Fibroblast of skin of abdomen (primary cell): Measurements from ENCODE around the gene CNR2.
"Not testable (repeated sequence)": the region's sequence is repeated elsewhere in the genome, so short reads cannot be mapped to it uniquely, and the experiment has no call there.

Experiments used
- DNase-seq: peaks from one replicate; pipeline ENCODE4 v3.0.0-alpha.2; 2013

The CNR2 gene

GRCh38 chr1:23834156-23834555 is 79.0 kb downstream of the CNR2 start:
- DNase-seq, result not testable (repeated sequence)

GRCh38 chr1:23827717-23828116 is 85.4 kb downstream of the CNR2 start:
- no peak for DNase-seq

- not testable (repeated sequence) for DNase-seq
Measured at GRCh38 chr1:23826590-23826989, 86.6 kb downstream of the CNR2 start.

GRCh38 chr1:23825762-23826522 is 87.2 kb downstream of the CNR2 start:
- no peak for DNase-seq

- peak; percentile 88 for DNase-seq
Measured at GRCh38 chr1:23825076-23825761, 87.9 kb downstream of the CNR2 start, which contains the start of gene HMGCL. TSS of gene HMGCL (minus strand) at chr1:23825429. CDS start at chr1:23825415, 14 bp downstream.

- no peak for DNase-seq
Measured at GRCh38 chr1:23824711-23825075, 88.5 kb downstream of the CNR2 start.

- no peak for DNase-seq
Measured at GRCh38 chr1:23823767-23824166, 89.4 kb downstream of the CNR2 start.
